SIG-M5 treated with dmso at 0.1 percent for 504 hours (cell line): ENCODE results near the gene TMEM127.

Experiments used
- DNase-seq: peaks from one replicate; lab custom pipeline; 2025; ENCODE audit not compliant: unreplicated experiment; lab: John Stamatoyannopoulos, UW

TMEM127 gene

DNA sequence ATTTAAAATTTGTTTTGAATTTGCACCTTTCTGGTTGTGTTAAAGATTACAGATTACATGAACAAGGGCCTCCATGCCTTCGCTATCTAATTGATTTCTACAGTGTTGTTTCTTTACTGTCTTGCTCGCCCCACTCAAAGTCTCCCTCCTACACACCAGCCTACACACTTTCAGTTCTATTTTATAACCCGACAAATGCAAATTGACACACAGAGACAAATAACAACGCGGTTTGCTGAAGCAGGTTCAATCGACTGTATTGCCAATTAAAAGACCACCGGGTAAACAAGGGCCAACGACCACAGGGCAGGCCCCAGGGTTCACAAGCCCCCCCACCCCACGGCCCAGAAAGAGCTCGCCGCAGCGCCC, 58.0 kb downstream of the TMEM127 start:
- no peak for DNase-seq

DNA sequence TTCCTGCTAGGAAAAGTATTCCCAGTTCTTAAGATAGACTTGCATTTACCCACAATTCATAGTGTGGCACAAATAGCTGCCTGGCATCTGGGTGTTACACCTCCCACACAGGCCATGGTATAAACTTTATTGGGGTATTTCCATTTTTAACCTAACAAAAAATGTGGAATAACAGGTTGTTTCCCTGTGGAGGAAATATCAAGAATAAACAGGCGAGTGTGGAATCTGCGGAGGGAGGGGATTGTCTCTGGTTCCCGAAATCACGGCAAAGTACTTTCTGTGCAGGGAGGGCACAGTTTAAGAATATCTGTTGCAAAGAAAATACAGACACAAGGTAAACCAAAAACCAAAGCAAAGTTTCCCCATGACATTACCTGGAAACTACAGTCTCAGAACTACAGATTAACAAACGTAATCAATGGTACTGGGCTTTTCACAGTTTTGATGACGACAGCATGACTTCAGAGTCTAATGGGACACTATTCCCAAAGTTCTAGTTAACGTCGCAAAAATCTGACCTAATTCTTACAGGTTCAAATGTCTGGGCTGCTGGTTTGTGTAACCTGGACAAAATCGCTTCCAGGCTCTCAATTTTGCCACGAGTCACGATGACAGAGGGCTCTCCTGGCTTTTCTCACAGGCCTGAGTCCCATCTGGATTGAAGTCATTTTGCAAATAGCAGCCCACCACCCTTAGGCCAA, 58.6 kb downstream of the TMEM127 start:
- no peak for DNase-seq

DNA sequence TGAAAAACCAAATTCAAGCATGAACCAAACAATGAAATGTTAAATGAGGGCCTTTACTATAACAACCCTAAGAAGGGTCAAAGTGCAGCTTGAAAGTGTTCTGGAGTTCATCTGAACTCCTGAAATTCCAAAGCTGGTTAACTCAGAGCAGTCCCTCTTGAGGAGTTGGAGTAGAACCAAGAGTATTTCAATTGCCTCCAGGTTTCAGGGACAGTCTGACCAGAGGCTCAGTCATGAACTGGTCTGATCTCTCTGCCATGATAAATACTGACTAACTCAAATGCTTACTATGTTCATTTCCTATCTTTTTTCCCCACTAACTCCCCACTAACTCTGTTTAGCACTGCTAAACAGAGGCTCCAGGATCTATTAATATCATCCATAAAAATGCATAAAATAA, 59.9 kb downstream of the TMEM127 start:
- no peak for DNase-seq

- no peak for DNase-seq
Observed at GRCh38 chr2:96204836-96205624, 60.8 kb downstream of the TMEM127 start.

- no peak for DNase-seq
Observed at GRCh38 chr2:96203130-96204028, 62.4 kb downstream of the TMEM127 start.

GRCh38 chr2:96202152-96202854, 63.5 kb downstream of the TMEM127 start:
- DNase-seq, result no peak

GRCh38 chr2:96201338-96201737, 64.5 kb downstream of the TMEM127 start:
- no peak for DNase-seq

- no peak for DNase-seq
Observed at GRCh38 chr2:96198921-96199320, 66.9 kb downstream of the TMEM127 start.
